MCF 10A (cell line): ENCODE measurements around the gene CRNKL1. TPM values are rescaled to one million over a fixed set of nuclear protein-coding genes. Genes with fewer than 3 reads are reported as not detected.

ENCODE experiments used
- BruUV-seq: library from RNA; stranded (reverse); fragments of 400-500 nt; replicated peaks from 2 replicates; lab custom pipeline; 2021; lab: Mats Ljungman, UMichigan
- CTCF ChIA-PET: fragments of 300-600 bp; sonication (Branson Sonifier 250); formaldehyde crosslinking; extraction: SDS; loops from one replicate; lab custom pipeline; 2021; ENCODE audit warnings: antibody characterized with exemption, inconsistent platforms; lab: Yijun Ruan, JAX
- POLR2A ChIA-PET: fragments of 300-600, 350-650 bp; sonication (Branson Sonifier 250); formaldehyde crosslinking; extraction: SDS; loops from one replicate; lab custom pipeline; 2020; ENCODE audit warnings: antibody characterized with exemption, inconsistent platforms; lab: Yijun Ruan, JAX
- DNase-seq: peaks from one replicate; pipeline ENCODE4 v3.0.0-alpha.2; 2018; ENCODE audit not compliant: unreplicated experiment
- H3K27ac Mint-ChIP-seq: one replicate; pipeline ENCODE4 v1.8.0; 2022; ENCODE audit warnings: mild to moderate bottlenecking, low read depth, mixed read lengths; ENCODE audit not compliant: unreplicated experiment
- H3K27me3 Mint-ChIP-seq: one replicate; pipeline ENCODE4 v1.8.0; 2022; ENCODE audit warnings: mixed read lengths; ENCODE audit not compliant: insufficient read depth, unreplicated experiment
- H3K36me3 Mint-ChIP-seq: one replicate; pipeline ENCODE4 v1.8.0; 2022; ENCODE audit warnings: mild to moderate bottlenecking, moderate library complexity, mixed read lengths; ENCODE audit not compliant: insufficient read depth, unreplicated experiment
- H3K4me1 Mint-ChIP-seq: one replicate; pipeline ENCODE4 v1.8.0; 2022; ENCODE audit warnings: mixed read lengths; ENCODE audit not compliant: insufficient read depth, unreplicated experiment
- H3K4me3 Mint-ChIP-seq: one replicate; pipeline ENCODE4 v1.8.0; 2022; ENCODE audit warnings: mild to moderate bottlenecking, moderate library complexity, mixed read lengths; ENCODE audit not compliant: unreplicated experiment
- H3K9me3 Mint-ChIP-seq: one replicate; pipeline ENCODE4 v1.8.0; 2022; ENCODE audit warnings: mixed read lengths; ENCODE audit not compliant: unreplicated experiment
- intact Hi-C: fragments of 100-400 bp; cut with micrococcal nuclease; formaldehyde crosslinking; loops from 2 replicates; pipeline ENCODE4 v1.14.1; 2022
- total RNA-seq: library from RNA; stranded (reverse); gene quantifications from 2 replicates; pipeline ENCODE4 v1.2.3, GENCODE V29; 2022
- TF ChIP-seq, protein P1 (sequence below): fragments of 200-600 bp; IDR thresholded peaks from one replicate; pipeline ENCODE4 v1.8.0; 2022; ENCODE audit warnings: antibody characterized with exemption, mild to moderate bottlenecking; ENCODE audit not compliant: unreplicated experiment

Gene CRNKL1
- total RNA-seq, 1 experiment from 2014 or later, result 20.1 TPM

DNA sequence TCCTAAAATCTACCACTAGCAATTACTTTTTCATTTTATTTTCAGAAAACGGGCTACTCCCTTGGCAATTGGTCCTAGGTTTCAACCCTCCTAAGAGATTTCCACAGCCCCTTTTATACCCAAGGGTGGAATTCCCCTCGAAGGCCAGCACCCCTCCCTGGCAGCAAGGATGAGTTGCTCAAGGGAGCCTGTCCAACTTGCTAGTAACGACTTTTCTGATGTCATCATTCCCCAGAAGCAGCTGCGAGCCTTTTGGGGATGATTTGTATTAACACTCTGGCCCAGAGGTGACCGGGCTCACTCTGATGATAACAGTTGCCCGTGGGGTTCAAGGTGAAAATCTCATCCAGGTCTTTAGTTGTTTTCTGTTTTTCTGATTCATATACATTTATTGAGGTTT is 65.8 kb downstream of the CRNKL1 start:
- peak overlapping the region; percentile 84 for H3K27ac Mint-ChIP-seq

More for the DNA sequence above, 65.8 kb downstream of the CRNKL1 start:
- H3K9me3 Mint-ChIP-seq, result no peaks in the 10 kb centered on the region
- BruUV-seq, result no TSS peak
- intact Hi-C loops, result no loop called here
- H3K4me1 Mint-ChIP-seq, result peaks cover 35% of the 10 kb centered on the region
- no peak overlapping the region for H3K4me3 Mint-ChIP-seq
- H3K27me3 Mint-ChIP-seq, result no peaks in the 10 kb centered on the region
- POLR2A ChIA-PET, result interaction anchor here (0.6 to 11.2 kb wide), 10 partner anchors 9 to 283 kb away, joined by 3 to 525 read pairs (median 3); partner anchors contain the start of genes CFAP61, CRNKL1 and NAA20
- CTCF ChIA-PET, result interaction anchor here (0.7 to 2.9 kb wide), 5 partner anchors 9 to 200 kb away, joined by 3 to 24 read pairs (median 7); no protein-coding TSS in a partner anchor
- H3K36me3 Mint-ChIP-seq, result peaks cover 41% of the 10 kb centered on the region
- DNase-seq, result peak; percentile 58
- TF ChIP-seq, protein P1, sequence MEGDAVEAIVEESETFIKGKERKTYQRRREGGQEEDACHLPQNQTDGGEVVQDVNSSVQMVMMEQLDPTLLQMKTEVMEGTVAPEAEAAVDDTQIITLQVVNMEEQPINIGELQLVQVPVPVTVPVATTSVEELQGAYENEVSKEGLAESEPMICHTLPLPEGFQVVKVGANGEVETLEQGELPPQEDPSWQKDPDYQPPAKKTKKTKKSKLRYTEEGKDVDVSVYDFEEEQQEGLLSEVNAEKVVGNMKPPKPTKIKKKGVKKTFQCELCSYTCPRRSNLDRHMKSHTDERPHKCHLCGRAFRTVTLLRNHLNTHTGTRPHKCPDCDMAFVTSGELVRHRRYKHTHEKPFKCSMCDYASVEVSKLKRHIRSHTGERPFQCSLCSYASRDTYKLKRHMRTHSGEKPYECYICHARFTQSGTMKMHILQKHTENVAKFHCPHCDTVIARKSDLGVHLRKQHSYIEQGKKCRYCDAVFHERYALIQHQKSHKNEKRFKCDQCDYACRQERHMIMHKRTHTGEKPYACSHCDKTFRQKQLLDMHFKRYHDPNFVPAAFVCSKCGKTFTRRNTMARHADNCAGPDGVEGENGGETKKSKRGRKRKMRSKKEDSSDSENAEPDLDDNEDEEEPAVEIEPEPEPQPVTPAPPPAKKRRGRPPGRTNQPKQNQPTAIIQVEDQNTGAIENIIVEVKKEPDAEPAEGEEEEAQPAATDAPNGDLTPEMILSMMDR, result no peak

Other genes starting within 250 kb of the CRNKL1 start
- gene NAA20, start 35.1 kb downstream of the CRNKL1 start, total RNA-seq, result 109 and 126 TPM in 2 replicates
- gene CFAP61, start 66 bp upstream of the CRNKL1 start, total RNA-seq, result 1.4 and 1.5 TPM in 2 replicates